Measurements from ENCODE around the gene ZNF277.

Gene ZNF277

GRCh38 chr7:112356596-112356995 is 150.1 kb downstream of the ZNF277 start:
- no peak for DNase-seq (ENCODE audit: low read depth)

DNA sequence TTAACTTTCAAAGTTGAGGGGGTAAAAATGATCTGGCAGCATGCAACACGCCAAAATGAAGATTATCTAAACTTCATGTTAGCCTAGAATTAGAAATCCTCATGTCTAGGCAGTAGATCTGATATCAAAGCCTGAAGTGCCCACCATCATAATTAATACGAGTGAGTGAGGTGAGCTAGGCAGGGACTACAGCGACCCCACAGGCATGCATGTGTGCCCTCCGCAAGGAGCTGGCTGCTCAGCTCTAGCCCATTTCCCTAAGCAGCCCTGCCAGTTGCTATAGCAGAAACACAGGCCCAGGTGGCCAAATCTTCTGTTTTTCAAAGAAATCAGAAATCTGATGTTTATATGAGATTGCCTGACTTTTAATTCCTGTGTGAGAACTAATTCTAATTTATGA is 150.6 kb downstream of the ZNF277 start:
- no peak for DNase-seq (ENCODE audit: low read depth)

GRCh38 chr7:112358513-112358912 is 152.0 kb downstream of the ZNF277 start:
- no peak for DNase-seq (ENCODE audit: low read depth)

DNA sequence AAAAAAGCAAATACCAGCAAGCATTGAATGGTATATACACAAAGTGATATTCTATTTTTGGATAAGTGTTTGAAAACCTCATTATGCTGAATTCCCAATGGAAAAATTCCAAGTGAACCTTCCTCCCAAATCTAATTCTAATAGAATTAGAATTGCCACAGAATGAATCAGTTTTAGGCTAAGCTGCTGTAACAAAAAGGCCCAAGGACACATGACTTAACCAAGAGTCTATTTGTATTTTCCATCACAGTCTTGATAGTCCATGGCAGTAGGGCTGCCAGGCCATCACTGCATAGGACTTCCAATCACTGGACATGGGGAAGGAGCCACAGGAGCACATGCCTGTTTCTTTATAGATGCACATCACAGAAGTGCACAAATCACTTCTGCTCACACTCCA is 152.6 kb downstream of the ZNF277 start:
- DNase-seq (ENCODE audit: low read depth) = no peak

- no peak for DNase-seq (ENCODE audit: low read depth)
Measured at GRCh38 chr7:112360681-112361080, 154.2 kb downstream of the ZNF277 start.

DNA sequence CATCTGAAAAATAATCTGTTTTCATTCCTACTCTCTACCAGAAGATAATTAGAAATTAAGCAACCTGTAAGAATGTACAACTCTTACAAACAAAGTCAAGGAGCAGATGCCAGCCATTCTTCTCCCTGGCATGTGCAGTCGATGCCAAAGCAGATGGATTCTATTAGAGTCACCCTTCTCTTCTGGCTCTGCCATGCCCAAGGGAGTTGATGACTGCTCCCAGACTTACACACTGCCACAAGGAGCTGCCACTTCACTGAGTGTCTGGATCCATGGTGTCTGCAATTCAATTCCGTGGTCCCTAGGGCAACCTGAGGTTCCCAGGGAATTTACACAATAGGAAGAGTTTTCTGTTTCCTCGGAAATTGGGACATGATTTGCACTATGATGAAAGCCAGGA is 154.7 kb downstream of the ZNF277 start:
- DNase-seq (ENCODE audit: low read depth) = no peak

DNA sequence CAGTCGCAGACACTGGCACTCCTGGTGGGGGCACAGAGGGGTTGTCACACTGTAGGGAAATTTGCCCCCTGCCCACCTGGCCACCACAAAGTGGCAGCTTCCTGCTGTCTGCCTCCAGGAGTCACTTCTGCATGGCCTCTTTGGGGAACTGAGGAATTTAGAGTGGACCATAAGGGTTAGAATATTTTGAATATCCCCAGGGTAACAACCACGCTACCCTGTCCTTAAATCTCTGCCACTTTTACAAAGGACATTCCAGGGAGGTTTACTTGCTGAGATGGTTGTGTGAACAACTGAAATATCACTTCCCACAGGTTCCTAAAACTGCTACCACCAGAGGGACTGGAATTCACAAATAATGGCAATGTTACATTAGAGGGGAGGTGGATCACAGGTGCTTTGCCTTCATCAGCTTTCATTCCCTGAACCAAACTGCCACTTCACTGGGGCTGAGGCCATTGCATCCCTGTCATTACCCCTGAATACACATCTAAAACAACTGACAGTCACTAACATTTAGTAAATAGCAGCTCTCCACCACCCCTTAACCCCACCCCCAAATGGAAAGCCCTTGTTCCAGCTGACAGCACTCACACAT is 155.7 kb downstream of the ZNF277 start:
- no peak for DNase-seq (ENCODE audit: low read depth)

GRCh38 chr7:112362731-112363131 is 156.2 kb downstream of the ZNF277 start:
- no peak for DNase-seq (ENCODE audit: low read depth)

DNA sequence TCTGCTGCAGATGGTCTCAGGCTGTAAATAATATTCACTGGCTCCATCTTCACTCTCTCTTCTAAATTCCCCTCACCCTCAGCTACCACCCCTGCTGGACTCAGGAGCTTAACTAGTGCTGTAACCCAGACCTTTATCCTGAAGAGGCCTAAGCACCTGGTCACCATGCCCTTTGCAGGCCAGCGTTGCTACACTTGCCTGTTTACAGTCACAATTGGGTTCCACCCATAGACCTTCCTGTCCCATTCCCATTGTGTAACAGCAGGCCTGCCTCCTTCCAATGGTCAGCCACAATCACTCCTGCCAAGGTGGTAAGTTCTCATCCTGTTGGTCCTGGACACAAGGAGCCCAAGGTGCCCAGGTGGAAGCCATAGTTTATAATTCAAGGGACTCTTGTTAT is 157.9 kb downstream of the ZNF277 start:
- no peak for DNase-seq (ENCODE audit: low read depth)

- DNase-seq (ENCODE audit: low read depth) = no peak
Measured at GRCh38 chr7:112365551-112365950, 159.1 kb downstream of the ZNF277 start.

- no peak for DNase-seq (ENCODE audit: low read depth)
Measured at GRCh38 chr7:112366886-112367285, 160.4 kb downstream of the ZNF277 start.

DNA sequence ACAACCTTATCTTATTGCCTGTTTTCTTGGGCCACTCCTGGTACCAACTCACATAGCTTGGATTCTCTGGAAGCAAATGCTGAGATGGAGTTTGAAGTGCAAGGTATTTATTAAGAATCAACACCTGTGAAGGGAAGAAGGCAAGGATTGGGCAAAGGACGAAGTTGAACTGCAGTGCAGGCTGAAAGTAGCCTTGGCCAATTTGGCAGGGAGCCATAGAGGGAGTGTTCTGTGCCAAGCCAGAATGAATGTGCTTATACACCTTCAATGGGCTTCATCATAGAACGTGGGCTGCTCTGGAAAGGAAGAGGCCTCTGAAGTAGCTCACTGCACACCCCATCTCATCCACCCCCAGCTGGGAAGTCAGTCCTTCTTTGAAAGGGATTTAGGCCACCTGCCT is 163.9 kb downstream of the ZNF277 start:
- DNase-seq (ENCODE audit: low read depth) = no peak

GRCh38 chr7:112371701-112372100 is 165.2 kb downstream of the ZNF277 start:
- no peak for DNase-seq (ENCODE audit: low read depth)

DNA sequence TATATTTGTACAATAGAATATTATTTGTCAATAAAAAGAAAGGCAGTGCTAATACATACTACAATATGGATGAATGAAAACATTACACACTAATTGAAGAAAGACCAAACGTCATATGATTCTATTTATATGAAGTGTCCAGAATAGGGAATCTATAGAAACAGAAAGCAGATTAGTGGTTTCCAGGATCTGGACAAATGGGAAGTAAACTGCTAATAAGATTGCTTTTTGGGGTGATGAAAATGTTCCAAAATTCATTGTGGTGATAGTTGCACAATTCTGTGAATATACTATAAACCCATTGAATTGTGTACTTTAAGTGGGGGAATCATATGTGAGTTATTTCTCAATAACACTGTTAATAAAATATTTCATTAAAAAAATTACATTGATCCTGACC is 165.6 kb downstream of the ZNF277 start:
- DNase-seq (ENCODE audit: low read depth) = no peak

- DNase-seq (ENCODE audit: low read depth) = no peak
Measured at GRCh38 chr7:112377593-112377992, 171.1 kb downstream of the ZNF277 start.

GRCh38 chr7:112381311-112382091 is 175.0 kb downstream of the ZNF277 start:
- DNase-seq (ENCODE audit: low read depth) = no peak

DNA sequence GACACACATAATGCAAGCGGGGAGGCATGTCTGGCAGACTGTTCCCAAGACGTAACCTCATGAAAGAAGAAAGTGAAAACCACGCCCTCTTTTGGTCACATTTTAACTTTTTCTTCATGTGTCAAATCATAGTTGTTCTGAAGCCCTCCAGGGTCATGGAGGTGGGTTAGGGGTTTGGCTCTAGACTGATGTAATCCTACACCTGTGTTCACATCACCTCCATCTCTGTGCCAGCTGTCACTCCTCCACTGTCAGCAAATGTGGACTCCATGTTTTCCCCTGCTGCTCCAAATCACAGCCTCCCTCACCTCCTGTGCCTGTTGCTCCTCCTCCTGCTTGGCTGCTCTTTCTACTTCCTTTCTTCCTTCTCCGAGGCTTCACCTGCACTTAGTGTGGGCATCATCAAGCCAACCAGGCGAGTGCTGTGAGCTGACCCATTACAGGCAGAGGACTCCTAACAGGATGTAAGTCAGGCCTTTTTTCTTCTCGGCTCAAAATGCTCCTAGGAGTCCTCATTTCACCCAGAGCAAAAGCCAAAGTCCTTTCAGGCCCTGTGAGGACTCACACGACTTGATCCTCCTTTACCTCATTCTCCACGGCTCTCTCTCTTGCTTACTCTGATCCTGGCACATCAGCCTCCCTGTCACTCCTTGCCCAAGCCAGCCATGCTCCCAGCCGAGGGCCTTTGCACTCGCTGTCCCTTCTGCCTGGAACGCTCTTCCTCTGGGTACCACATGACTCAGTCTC is 177.3 kb downstream of the ZNF277 start:
- DNase-seq (ENCODE audit: low read depth) = no peak

DNA sequence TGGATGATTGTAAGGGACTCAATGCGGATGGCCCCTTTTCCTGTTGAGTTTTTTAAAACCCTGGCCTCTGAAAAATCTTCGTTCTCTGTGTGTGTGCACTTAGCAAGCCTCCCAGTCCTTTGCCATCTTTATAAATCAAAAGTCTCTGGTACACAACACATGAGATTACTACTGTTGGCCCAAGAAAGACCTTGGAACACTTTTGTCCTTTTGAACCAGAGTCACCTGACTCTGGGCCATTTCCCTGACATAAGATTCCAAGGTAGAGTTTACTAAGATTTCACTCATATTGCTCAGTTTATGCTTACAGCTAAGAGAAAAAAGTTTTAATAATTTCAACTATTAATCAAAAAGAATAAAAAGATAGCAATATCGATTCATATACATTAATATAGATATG is 179.0 kb downstream of the ZNF277 start:
- DNase-seq (ENCODE audit: low read depth) = no peak

- DNase-seq (ENCODE audit: low read depth) = no peak
Measured at GRCh38 chr7:112386619-112387018, 180.1 kb downstream of the ZNF277 start.

DNA sequence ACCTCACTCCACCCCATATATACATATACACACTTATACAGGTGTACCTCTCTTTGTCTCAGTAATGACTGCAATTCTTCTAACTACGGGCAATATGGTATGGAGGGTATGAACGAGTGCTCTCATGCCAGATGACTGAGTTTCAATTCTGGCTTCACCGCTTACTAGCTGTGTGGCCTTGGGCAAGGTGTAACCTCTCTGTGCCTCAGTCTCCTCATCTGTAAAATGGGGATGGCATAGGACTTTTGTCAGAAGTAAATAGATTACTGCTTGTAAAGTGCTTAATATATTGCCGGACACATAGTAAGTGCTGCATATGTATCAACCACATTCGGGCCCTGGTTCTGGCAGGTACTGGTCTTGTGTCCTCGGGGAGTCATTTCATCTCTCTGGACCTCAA is 183.7 kb downstream of the ZNF277 start:
- DNase-seq (ENCODE audit: low read depth) = no peak

DNA sequence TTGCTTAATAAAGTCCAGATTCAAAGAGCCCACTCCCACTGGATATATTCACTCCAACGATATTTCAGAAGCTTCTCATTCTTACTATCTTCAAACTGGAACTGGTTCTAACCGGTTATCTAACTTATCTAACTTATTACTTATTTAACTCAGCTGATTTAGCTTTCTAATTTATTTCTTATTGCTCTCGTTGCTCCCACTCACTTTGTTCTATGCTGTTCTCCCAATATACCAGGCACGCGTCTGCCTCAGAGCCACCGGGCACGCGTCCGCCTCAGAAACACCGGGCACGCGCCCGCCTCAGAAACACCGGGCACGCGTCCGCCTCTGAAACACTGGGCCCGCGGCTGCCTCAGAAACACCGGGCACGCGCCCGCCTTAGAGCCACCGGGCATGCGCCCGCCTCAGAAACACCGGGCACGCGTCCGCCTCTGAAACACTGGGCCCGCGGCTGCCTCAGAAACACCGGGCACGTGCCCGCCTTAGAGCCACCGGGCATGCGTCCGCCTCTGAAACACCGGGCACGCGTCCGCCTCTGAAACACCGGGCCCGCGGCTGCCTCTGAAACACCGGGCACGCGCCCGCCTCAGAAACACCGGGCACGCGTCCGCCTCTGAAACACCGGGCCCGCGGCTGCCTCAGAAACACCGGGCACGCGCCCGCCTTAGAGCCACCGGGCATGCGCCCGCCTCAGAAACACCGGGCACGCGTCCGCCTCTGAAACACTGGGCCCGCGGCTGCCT is 184.8 kb downstream of the ZNF277 start:
- DNase-seq (ENCODE audit: low read depth) = peak; percentile 20

GRCh38 chr7:112391841-112392286 is 185.4 kb downstream of the ZNF277 start:
- peak; percentile 56 for DNase-seq (ENCODE audit: low read depth)

Data from activated T-helper 1 cell treated with Interleukin-2 at 50 U/mL for 16 hours (primary cell).